GM12891 (cell line): Measurements from ENCODE around the gene SIRT6.
"Not testable (repeated sequence)": the region's sequence is repeated elsewhere in the genome, so short reads cannot be mapped to it uniquely, and the experiment has no call there.

Source experiments
- DNase-seq: peaks from one replicate; pipeline ENCODE4 v3.0.0; 2011; ENCODE audit warnings: low spot score; ENCODE audit not compliant: insufficient read length
- FAIRE-seq: peaks from 2 replicates; lab custom pipeline; 2011; peaks lifted over from hg19 to GRCh38; lab: Jason Lieb, UNC
- PAX5 ChIP-seq: IDR thresholded peaks from 2 replicates; pipeline ENCODE4 v1.6.1; 2011; ENCODE audit warnings: low read length, moderate library complexity, mild to moderate bottlenecking; ENCODE audit not compliant: insufficient read depth, severe bottlenecking
- POLR2A ChIP-seq: IDR thresholded peaks from 2 replicates; pipeline ENCODE4 v1.6.1; 2011; ENCODE audit warnings: low read depth, low read length, control low read depth
- POLR2AphosphoS5 ChIP-seq: IDR thresholded peaks from 2 replicates; pipeline ENCODE4 v1.6.1; 2011; ENCODE audit warnings: low read depth, low read length, control low read depth
- POU2F2 ChIP-seq: IDR thresholded peaks from 2 replicates; pipeline ENCODE4 v1.6.1; 2011; ENCODE audit warnings: low read depth, mild to moderate bottlenecking, control low read depth, low read length, moderate library complexity
- SPI1 ChIP-seq: IDR thresholded peaks from 2 replicates; pipeline ENCODE4 v1.6.1; 2011; ENCODE audit warnings: low read depth, low read length, control low read depth
- TAF1 ChIP-seq: IDR thresholded peaks from 2 replicates; pipeline ENCODE4 v1.6.1; 2011; ENCODE audit warnings: low read depth, low read length, control low read depth

Gene SIRT6

DNA sequence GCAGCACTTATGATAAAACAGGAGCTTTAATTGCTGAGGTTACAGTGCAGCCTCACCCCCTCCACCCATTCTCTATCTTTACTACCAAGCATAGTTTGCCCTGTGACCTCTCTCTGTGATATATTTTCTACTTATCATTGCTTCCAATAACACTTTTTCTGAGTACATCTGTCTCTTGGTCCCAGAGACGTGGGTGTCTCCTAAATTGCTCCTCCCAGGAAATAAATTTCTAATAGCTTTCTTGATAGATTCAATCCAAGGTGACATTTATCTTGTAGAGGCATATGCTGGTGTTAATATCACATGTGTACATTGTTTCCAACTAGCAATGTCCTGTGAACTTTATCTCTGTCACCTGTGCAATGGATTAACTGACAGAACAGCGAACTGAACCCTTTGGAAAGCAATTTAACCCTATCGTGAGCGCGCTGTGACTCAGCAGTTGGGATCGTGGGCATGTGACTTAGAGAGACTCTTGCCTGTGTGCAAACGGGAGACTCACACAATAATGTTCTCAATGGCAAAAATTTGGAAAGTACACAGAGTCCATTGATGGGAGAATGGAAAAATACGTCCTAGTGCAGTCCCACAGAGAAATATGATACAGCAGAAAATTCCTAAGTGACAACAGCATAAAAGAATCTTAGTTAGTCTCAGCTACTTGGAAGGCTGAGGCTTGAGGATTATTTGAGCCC is 51.5 kb downstream of the SIRT6 start:
- no peak for FAIRE-seq
- DNase-seq, result no peak
- TF ChIP-seq PAX5 (no peak), TAF1 (no peak), POLR2A (no peak), POLR2AphosphoS5 (no peak), POU2F2 (no peak), SPI1 (no peak)

DNA sequence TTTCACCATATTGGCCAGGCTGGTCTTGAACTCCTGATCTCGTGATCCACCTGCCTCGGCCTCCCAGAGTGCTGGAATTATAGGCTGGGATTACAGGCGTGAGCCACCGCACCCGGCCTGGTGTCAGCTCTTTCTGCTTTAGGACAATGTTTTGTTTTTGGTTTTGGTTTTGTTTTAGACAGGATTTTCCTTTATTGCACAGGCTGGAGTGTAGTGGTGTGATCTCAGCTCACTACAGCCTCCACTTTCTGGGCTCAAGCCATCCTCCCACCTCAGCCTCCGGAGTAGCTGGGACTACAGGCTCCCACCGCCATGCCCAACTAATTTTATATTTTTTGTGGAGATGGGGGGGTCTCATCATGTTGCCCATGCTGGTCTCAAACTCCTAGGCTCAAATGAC is 53.3 kb downstream of the SIRT6 start:
- FAIRE-seq, DNase-seq: not testable (repeated sequence)

DNA sequence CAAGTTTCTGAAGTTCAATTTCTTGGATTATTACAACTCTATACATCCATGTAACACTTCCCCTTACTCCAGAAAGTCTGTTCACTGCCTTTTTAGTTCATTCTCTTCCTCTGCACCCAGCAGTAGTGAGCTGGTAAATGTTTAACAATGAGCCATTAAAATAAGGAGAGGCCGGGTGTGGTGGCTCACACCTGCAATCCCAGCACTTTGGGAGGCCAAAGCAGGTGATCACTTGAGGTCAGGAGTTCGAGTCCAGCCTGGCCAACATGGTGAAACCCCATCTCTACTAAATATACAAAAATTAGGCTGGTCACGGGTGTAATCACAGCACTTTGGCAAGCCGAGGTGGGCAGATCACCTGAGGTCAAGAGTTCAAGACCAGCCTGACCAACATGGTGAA is 55.0 kb downstream of the SIRT6 start:
- not testable (repeated sequence) for FAIRE-seq, DNase-seq

DNA sequence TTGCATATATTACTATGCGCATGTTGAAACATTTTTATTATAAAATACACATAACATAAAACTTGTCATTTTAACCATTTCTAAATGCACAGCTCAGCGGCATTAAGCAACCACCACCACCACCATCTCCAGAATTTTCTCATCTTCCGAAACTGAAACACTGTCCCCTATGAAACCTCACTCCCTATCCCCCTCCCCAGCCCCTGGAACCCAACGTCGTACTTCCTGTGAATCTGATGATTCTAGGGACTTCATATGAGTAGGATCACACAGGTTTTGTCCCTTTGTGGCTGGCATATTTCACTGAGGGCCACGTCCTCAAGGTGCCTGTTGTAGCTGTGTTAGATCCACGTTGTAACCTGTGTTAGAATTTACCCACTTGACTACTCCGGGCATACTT is 57.7 kb downstream of the SIRT6 start:
- FAIRE-seq (peak; percentile 63), DNase-seq (no peak)
- no peak for TF ChIP-seq POLR2AphosphoS5
- no peak for TF ChIP-seq SPI1
- TF ChIP-seq PAX5, result no peak
- TF ChIP-seq TAF1, result no peak
- TF ChIP-seq POU2F2, result no peak
- TF ChIP-seq POLR2A, result no peak
